BE2C (cell line): ENCODE measurements around the gene OR4E2.

ENCODE experiments used
- DNase-seq: peaks from one replicate; pipeline ENCODE4 v3.0.0-alpha.2; 2020
- H3K27me3 ChIP-seq: fragments of 250-450 bp; sonication (Bioruptor Pico); 2 replicates; pipeline ENCODE4 v1.5.1; 2020; ENCODE audit warnings: mild to moderate bottlenecking
- H3K36me3 ChIP-seq: fragments of 250-450 bp; sonication (Bioruptor Pico); 2 replicates; pipeline ENCODE4 v1.5.1; 2020; ENCODE audit warnings: mild to moderate bottlenecking
- H3K4me1 ChIP-seq: fragments of 250-450 bp; sonication (Bioruptor Pico); 2 replicates; pipeline ENCODE4 v1.5.1; 2020
- H3K4me3 ChIP-seq: 2 replicates; pipeline ENCODE4 v1.5.1; 2011; ENCODE audit warnings: low read depth, low read length
- H3K9me3 ChIP-seq: fragments of 250-450 bp; sonication (Bioruptor Pico); 2 replicates; pipeline ENCODE4 v1.5.1; 2020
- TF ChIP-seq, protein P1 (sequence below): IDR thresholded peaks from 2 replicates; pipeline ENCODE4 v1.5.1; 2012; ENCODE audit warnings: mild to moderate bottlenecking, low read depth, low read length

The OR4E2 gene

DNA sequence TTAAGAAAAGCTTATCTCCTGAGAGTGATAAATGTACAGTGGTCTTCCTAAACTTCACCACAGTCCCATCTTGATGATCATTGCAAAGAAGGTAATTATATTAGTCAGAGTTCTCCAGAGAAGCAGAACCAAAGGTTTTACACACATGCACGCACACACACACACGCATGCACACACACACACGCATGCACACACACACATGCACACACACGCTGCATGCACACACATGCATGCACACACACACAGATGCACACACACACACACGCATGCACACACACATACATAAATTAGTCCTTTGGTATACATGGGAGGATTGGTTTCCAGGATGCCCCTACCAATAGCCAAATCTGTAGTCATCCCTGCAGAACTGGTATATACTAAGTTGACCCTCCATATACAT is 580 bp downstream of the OR4E2 start:
- TF ChIP-seq, protein P1, sequence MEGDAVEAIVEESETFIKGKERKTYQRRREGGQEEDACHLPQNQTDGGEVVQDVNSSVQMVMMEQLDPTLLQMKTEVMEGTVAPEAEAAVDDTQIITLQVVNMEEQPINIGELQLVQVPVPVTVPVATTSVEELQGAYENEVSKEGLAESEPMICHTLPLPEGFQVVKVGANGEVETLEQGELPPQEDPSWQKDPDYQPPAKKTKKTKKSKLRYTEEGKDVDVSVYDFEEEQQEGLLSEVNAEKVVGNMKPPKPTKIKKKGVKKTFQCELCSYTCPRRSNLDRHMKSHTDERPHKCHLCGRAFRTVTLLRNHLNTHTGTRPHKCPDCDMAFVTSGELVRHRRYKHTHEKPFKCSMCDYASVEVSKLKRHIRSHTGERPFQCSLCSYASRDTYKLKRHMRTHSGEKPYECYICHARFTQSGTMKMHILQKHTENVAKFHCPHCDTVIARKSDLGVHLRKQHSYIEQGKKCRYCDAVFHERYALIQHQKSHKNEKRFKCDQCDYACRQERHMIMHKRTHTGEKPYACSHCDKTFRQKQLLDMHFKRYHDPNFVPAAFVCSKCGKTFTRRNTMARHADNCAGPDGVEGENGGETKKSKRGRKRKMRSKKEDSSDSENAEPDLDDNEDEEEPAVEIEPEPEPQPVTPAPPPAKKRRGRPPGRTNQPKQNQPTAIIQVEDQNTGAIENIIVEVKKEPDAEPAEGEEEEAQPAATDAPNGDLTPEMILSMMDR, result no peak
- DNase-seq, result no peak
- Histone ChIP-seq H3K27me3 (peaks cover 12% of the 10 kb centered on the region), H3K9me3 (no peaks in the 10 kb centered on the region), H3K36me3 (no peaks in the 10 kb centered on the region), H3K4me3 (no peak overlapping the region), H3K4me1 (no peaks in the 10 kb centered on the region)

DNA sequence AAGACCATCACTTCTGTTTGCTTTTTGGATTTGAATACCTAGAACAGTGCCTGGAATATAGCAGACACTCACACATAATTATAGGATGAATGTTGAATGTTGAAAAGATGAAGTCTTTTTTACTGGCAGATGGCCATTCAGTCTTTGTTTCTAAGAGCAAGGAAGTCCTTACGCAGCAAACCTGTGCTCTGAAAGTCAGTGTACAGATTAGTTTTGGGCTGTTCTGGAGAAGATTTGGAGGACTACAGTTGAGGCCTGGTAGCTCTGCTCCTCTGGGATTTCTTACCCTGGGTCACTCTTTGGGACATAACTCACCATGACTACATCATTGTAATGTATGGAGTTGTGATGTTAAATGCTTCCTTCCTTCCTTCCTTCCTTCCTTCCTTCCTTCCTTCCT is 3.3 kb downstream of the OR4E2 start:
- no peak for DNase-seq
- TF ChIP-seq, protein P1, result no peak
- H3K36me3 ChIP-seq, result no peaks in the 10 kb centered on the region
- no peaks in the 10 kb centered on the region for H3K9me3 ChIP-seq
- no peaks in the 10 kb centered on the region for H3K4me1 ChIP-seq
- H3K27me3 ChIP-seq, result peaks cover 14% of the 10 kb centered on the region
- no peak overlapping the region for H3K4me3 ChIP-seq

DNA sequence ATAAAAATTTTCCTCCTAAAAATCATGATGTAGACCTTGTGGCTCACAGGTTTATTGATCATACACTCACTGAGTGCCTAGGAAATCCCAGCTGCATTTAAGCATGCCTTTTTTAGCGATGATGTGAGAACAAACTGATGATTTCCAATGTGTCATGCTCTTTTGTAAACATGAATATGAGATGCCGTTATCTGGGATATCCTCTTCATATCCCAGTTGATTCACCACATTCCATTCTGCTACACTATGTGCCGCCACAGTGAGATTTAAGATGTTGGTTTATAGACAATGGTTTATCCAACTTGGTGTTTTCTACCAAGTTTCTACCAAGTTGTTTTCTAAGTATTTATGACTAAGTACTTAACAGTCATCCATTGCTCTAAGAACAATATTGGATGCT is 14.7 kb downstream of the OR4E2 start:
- H3K36me3 ChIP-seq, result no peaks in the 10 kb centered on the region
- no peaks in the 10 kb centered on the region for H3K9me3 ChIP-seq
- TF ChIP-seq, protein P1, result no peak
- H3K27me3 ChIP-seq, result peaks cover 17% of the 10 kb centered on the region; the same call in 1 of the 2 replicates
- no peak overlapping the region for H3K4me3 ChIP-seq
- DNase-seq, result no peak
- no peaks in the 10 kb centered on the region for H3K4me1 ChIP-seq

DNA sequence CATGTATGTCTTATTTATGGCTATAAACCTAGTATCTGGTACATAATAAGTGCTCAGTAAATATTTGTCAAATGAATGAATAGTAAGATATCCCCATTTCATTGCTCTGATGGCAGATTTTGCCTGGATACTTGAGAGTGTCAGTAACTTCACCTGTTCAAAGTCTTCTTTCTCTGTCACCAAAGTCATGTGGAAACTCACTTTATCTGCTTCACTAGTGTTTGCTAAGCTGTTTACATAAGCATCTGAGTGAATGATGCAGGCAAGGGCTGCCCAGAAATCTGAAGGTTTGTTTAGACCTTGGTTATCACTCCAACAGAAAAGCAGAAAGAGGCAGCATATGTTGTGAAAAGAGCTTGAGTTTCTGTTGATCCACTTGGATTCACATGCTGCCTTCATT is 15.6 kb downstream of the OR4E2 start:
- no peaks in the 10 kb centered on the region for H3K4me1 ChIP-seq
- no peak for DNase-seq
- peaks cover 19% of the 10 kb centered on the region for H3K27me3 ChIP-seq
- TF ChIP-seq, protein P1, result no peak
- no peaks in the 10 kb centered on the region for H3K36me3 ChIP-seq
- no peaks in the 10 kb centered on the region for H3K9me3 ChIP-seq
- no peak overlapping the region for H3K4me3 ChIP-seq

DNA sequence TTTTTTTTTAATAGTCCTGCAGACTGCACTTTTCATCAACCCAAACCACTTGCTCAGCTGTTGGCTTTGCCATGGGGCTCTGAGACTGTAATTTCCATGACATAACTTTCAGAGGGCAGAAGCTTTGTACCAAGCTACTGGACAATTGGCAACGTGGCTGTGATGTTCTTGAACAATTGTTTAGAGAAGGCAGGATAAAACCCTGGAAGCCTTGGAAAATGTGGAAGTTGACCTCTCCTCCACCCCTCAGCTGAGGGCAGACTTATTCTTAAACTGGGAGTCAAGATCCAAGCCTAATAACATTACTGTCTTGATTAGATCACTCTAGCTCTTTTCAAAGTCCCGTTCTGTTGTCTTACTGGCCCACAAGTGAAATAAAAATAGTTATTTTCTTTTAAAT is 17.7 kb downstream of the OR4E2 start:
- H3K4me1 ChIP-seq, result no peaks in the 10 kb centered on the region
- TF ChIP-seq, protein P1, result no peak
- peaks cover 30% of the 10 kb centered on the region for H3K27me3 ChIP-seq
- DNase-seq, result no peak
- no peak overlapping the region for H3K4me3 ChIP-seq
- no peaks in the 10 kb centered on the region for H3K9me3 ChIP-seq
- H3K36me3 ChIP-seq, result no peaks in the 10 kb centered on the region

DNA sequence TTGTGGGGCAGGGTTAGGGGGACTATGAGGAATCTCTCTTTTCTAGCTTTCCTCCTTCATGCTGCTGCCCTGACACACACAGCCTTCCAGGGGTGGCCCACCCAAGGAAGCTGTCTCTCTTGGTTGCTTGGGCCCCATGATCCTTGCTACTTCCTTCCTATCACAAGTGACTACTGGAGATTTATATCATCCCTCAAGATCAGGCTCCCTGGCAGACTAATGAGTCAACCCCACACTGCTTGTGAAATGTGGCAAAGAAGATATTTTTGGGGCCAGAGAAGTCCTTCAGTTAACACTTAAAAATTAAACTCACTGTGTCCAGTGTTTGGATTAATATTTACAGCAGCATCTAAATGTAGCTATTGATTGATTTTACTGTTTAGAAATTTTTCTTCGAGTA is 18.5 kb downstream of the OR4E2 start:
- no peak for DNase-seq
- Histone ChIP-seq H3K4me1 (no peaks in the 10 kb centered on the region), H3K4me3 (no peak overlapping the region), H3K36me3 (no peaks in the 10 kb centered on the region), H3K27me3 (peaks cover 30% of the 10 kb centered on the region), H3K9me3 (no peaks in the 10 kb centered on the region)
- TF ChIP-seq, protein P1, result no peak
